ENCODE measurements around the gene ADAMTS4. TPM values are rescaled to one million over a fixed set of nuclear protein-coding genes. Genes with fewer than 3 reads are reported as not detected.

The ADAMTS4 gene
- total and polyA plus RNA-seq, 2 donors = 0.61 to 3.0 TPM

DNA sequence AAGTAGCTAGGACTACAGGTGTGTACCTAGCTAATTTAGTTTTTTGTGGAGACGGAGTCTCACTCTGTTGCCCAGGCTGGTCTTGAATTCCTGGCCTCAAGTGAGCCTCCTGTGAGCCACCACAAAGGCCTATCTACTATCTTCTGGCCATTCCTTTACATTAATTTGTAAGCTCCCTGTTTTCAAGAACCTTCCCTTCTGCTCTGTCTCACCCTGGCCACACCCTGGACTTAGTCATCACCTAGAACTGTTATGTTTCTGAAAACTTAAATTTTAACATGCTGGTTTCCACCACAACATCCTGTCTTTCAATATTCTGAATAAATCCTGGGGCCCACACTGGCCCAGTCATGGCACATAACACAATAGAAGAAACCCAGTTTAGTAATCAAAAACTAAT is 16.6 kb downstream of the ADAMTS4 start:
- peaks cover 16 to 53% of the 10 kb centered on the region in 2 donors for H3K4me1 ChIP-seq (ENCODE audit: control insufficient read depth in 2 of 2, insufficient read depth in 2 of 2, low read length in 2 of 2)
- no peaks in the 10 kb centered on the region for H3K9me3 ChIP-seq (ENCODE audit: control insufficient read depth in 2 of 2, insufficient read depth in 1 of 2, low read length in 1 of 2)
- peak in 1 of 9 donors; percentile 47 for DNase-seq (ENCODE audit: low read depth in 6 of 9, low spot score in 9 of 9)
- H3K36me3 ChIP-seq (ENCODE audit: control insufficient read depth in 2 of 2, insufficient read depth in 2 of 2, low read length in 1 of 2) = no peaks in the 10 kb centered on the region
- no peaks in the 10 kb centered on the region for H3K27me3 ChIP-seq (ENCODE audit: control insufficient read depth in 2 of 2, insufficient read depth in 1 of 2, low read length in 1 of 2)
- WGBS = 96% methylated on average over 1 of the region's 1 CpG
- H3K4me3 ChIP-seq (ENCODE audit: low read length in 2 of 2) = no peak overlapping the region
- H3K27ac ChIP-seq (ENCODE audit: low read depth in 1 of 2, low read length in 1 of 2) = peak overlapping the region; percentile 45 to 52

DNA sequence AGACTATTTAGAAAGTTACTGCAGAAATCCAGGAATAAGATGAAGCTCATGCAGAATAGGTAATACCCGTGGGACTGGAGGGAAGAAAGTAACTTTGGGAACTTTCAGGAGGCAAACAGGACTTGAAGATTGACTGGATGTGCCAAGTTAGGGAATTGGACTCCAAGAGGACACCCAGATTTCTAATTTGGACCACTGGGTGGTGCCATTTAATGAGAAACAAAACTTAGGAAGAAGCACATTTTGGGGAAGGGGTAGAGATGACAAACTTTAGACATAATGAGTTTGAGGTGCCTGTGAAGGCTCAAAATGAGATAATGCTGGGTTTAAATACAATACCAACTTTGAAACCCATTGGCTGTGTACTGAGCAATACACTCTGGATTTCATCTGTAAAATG is 18.2 kb downstream of the ADAMTS4 start:
- Histone ChIP-seq H3K27me3 (ENCODE audit: control insufficient read depth in 2 of 2, insufficient read depth in 1 of 2, low read length in 1 of 2) (no peaks in the 10 kb centered on the region), H3K36me3 (ENCODE audit: control insufficient read depth in 2 of 2, insufficient read depth in 2 of 2, low read length in 1 of 2) (peaks cover 0 to 3% of the 10 kb centered on the region in 2 donors), H3K4me1 (ENCODE audit: control insufficient read depth in 2 of 2, insufficient read depth in 2 of 2, low read length in 2 of 2) (peaks cover 16 to 52% of the 10 kb centered on the region in 2 donors), H3K9me3 (ENCODE audit: control insufficient read depth in 2 of 2, insufficient read depth in 1 of 2, low read length in 1 of 2) (no peaks in the 10 kb centered on the region), H3K4me3 (ENCODE audit: low read length in 2 of 2) (no peak overlapping the region), H3K27ac (ENCODE audit: low read depth in 1 of 2, low read length in 1 of 2) (no peak overlapping the region)
- DNase-seq (ENCODE audit: low read depth in 6 of 9, low spot score in 9 of 9) = peak in 1 of 9 donors; percentile 39
- WGBS = 87% methylated on average over 1 of the region's 1 CpG

DNA sequence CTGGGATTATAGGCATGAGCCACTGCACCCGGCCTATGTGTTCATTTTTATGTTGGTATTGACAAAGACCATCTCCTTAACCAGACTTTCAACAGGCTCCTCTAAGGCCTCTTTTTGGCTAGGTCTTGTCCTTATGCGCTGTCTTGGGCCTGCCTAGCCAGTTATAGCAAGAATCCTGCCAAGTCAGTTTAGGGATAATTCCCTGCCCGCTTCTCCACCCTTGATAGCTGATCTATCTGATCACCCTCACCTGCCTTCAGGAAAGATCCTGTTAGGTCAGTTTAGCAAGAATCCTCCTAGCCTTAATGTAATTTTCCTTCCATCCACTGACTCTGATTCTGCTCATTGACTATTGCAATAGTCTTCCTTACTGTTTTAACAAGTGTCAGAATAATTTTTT is 19.2 kb downstream of the ADAMTS4 start:
- H3K4me3 ChIP-seq (ENCODE audit: low read length in 2 of 2) = no peak overlapping the region
- 97% methylated on average over 3 of the region's 3 CpGs for WGBS
- no peak overlapping the region for H3K27ac ChIP-seq (ENCODE audit: low read depth in 1 of 2, low read length in 1 of 2)
- H3K27me3 ChIP-seq (ENCODE audit: control insufficient read depth in 2 of 2, insufficient read depth in 1 of 2, low read length in 1 of 2) = no peaks in the 10 kb centered on the region
- peaks cover 5 to 11% of the 10 kb centered on the region in 2 donors for H3K36me3 ChIP-seq (ENCODE audit: control insufficient read depth in 2 of 2, insufficient read depth in 2 of 2, low read length in 1 of 2)
- peaks cover 12 to 44% of the 10 kb centered on the region in 2 donors for H3K4me1 ChIP-seq (ENCODE audit: control insufficient read depth in 2 of 2, insufficient read depth in 2 of 2, low read length in 2 of 2)
- H3K9me3 ChIP-seq (ENCODE audit: control insufficient read depth in 2 of 2, insufficient read depth in 1 of 2, low read length in 1 of 2) = no peaks in the 10 kb centered on the region
- DNase-seq (ENCODE audit: low read depth in 6 of 9, low spot score in 9 of 9) = no peak

- Histone ChIP-seq H3K9me3 (ENCODE audit: control insufficient read depth in 2 of 2, insufficient read depth in 1 of 2, low read length in 1 of 2) (no peaks in the 10 kb centered on the region), H3K4me3 (ENCODE audit: low read length in 2 of 2) (peak overlapping the region in 1 of 2 donors; percentile 87), H3K4me1 (ENCODE audit: control insufficient read depth in 2 of 2, insufficient read depth in 2 of 2, low read length in 2 of 2) (peaks cover 12 to 30% of the 10 kb centered on the region in 2 donors), H3K27me3 (ENCODE audit: control insufficient read depth in 2 of 2, insufficient read depth in 1 of 2, low read length in 1 of 2) (no peaks in the 10 kb centered on the region), H3K27ac (ENCODE audit: low read depth in 1 of 2, low read length in 1 of 2) (peak overlapping the region; percentile 68 to 80), H3K36me3 (ENCODE audit: control insufficient read depth in 2 of 2, insufficient read depth in 2 of 2, low read length in 1 of 2) (peaks cover 19 to 26% of the 10 kb centered on the region in 2 donors)
- no peak for DNase-seq (ENCODE audit: low read depth in 6 of 9, low spot score in 9 of 9)
- 90% methylated on average over 9 of the region's 9 CpGs for WGBS
Measured at GRCh38 chr1:161177936-161178244, 21.0 kb downstream of the ADAMTS4 start.

- 6% methylated on average over 50 of the region's 50 CpGs for WGBS
- H3K36me3 ChIP-seq (ENCODE audit: control insufficient read depth in 2 of 2, insufficient read depth in 2 of 2, low read length in 1 of 2) = peaks cover 25 to 32% of the 10 kb centered on the region in 2 donors
- no peaks in the 10 kb centered on the region for H3K9me3 ChIP-seq (ENCODE audit: control insufficient read depth in 2 of 2, insufficient read depth in 1 of 2, low read length in 1 of 2)
- peak within 1 kb of the TSS; percentile 71 to 86 for H3K27ac ChIP-seq (ENCODE audit: low read depth in 1 of 2, low read length in 1 of 2)
- DNase-seq (ENCODE audit: low read depth in 6 of 9, low spot score in 9 of 9) = peak; percentile 64 to 92 (median 84)
- peaks cover 12 to 25% of the 10 kb centered on the region in 2 donors for H3K4me1 ChIP-seq (ENCODE audit: control insufficient read depth in 2 of 2, insufficient read depth in 2 of 2, low read length in 2 of 2)
- H3K4me3 ChIP-seq (ENCODE audit: low read length in 2 of 2) = peak within 1 kb of the TSS; percentile 85 to 87
- H3K27me3 ChIP-seq (ENCODE audit: control insufficient read depth in 2 of 2, insufficient read depth in 1 of 2, low read length in 1 of 2) = no peaks in the 10 kb centered on the region
Measured at GRCh38 chr1:161177112-161177935, 21.5 kb downstream of the ADAMTS4 start, which contains the start of gene B4GALT3. TSS of gene B4GALT3 (minus strand) at chr1:161177507. CDS start at chr1:161176060, 1,447 bp downstream.

- Histone ChIP-seq H3K27me3 (ENCODE audit: control insufficient read depth in 2 of 2, insufficient read depth in 1 of 2, low read length in 1 of 2) (no peaks in the 10 kb centered on the region), H3K27ac (ENCODE audit: low read depth in 1 of 2, low read length in 1 of 2) (peak overlapping the region; percentile 71 to 86), H3K36me3 (ENCODE audit: control insufficient read depth in 2 of 2, insufficient read depth in 2 of 2, low read length in 1 of 2) (peaks cover 32 to 39% of the 10 kb centered on the region in 2 donors), H3K4me1 (ENCODE audit: control insufficient read depth in 2 of 2, insufficient read depth in 2 of 2, low read length in 2 of 2) (peaks cover 12 to 21% of the 10 kb centered on the region in 2 donors), H3K4me3 (ENCODE audit: low read length in 2 of 2) (peak overlapping the region; percentile 85 to 87), H3K9me3 (ENCODE audit: control insufficient read depth in 2 of 2, insufficient read depth in 1 of 2, low read length in 1 of 2) (no peaks in the 10 kb centered on the region)
- 32% methylated on average over 17 of the region's 17 CpGs for WGBS
- DNase-seq (ENCODE audit: low read depth in 6 of 9, low spot score in 9 of 9) = no peak
Measured at GRCh38 chr1:161176468-161177111, 22.3 kb downstream of the ADAMTS4 start.

- peaks cover 39 to 46% of the 10 kb centered on the region in 2 donors for H3K36me3 ChIP-seq (ENCODE audit: control insufficient read depth in 2 of 2, insufficient read depth in 2 of 2, low read length in 1 of 2)
- peak overlapping the region in 1 of 2 donors; percentile 38 for H3K27ac ChIP-seq (ENCODE audit: low read depth in 1 of 2, low read length in 1 of 2)
- H3K4me1 ChIP-seq (ENCODE audit: control insufficient read depth in 2 of 2, insufficient read depth in 2 of 2, low read length in 2 of 2) = peaks cover 12 to 21% of the 10 kb centered on the region in 2 donors
- 92% methylated on average over 10 of the region's 10 CpGs for WGBS
- DNase-seq (ENCODE audit: low read depth in 6 of 9, low spot score in 9 of 9) = no peak
- no peak overlapping the region for H3K4me3 ChIP-seq (ENCODE audit: low read length in 2 of 2)
- no peaks in the 10 kb centered on the region for H3K27me3 ChIP-seq (ENCODE audit: control insufficient read depth in 2 of 2, insufficient read depth in 1 of 2, low read length in 1 of 2)
- no peaks in the 10 kb centered on the region for H3K9me3 ChIP-seq (ENCODE audit: control insufficient read depth in 2 of 2, insufficient read depth in 1 of 2, low read length in 1 of 2)
Measured at GRCh38 chr1:161175771-161176453, 22.9 kb downstream of the ADAMTS4 start.

DNA sequence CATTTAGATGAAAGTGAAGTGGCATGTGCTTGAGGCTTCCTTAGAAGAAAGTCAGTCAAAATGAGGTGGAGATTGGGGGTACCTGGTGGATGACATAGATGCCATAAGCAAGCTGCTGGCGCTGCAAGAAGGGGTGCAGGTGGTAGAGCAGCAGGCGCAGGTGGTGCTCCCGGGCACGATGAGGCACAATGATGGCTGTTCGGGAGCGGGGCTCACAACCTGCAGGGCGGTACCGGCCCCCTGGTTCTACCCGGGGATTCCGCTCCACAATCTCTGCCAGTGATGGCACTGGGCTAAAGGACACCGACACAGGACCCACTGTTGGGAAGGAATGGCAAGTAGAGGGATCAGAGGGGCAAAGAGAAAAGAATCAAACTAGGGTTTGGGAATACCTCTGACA is 23.9 kb downstream of the ADAMTS4 start:
- DNase-seq (ENCODE audit: low read depth in 6 of 9, low spot score in 9 of 9) = no peak
- Histone ChIP-seq H3K9me3 (ENCODE audit: control insufficient read depth in 2 of 2, insufficient read depth in 1 of 2, low read length in 1 of 2) (no peaks in the 10 kb centered on the region), H3K4me1 (ENCODE audit: control insufficient read depth in 2 of 2, insufficient read depth in 2 of 2, low read length in 2 of 2) (peaks cover 12 to 21% of the 10 kb centered on the region in 2 donors), H3K27ac (ENCODE audit: low read depth in 1 of 2, low read length in 1 of 2) (no peak overlapping the region), H3K36me3 (ENCODE audit: control insufficient read depth in 2 of 2, insufficient read depth in 2 of 2, low read length in 1 of 2) (peaks cover 47 to 55% of the 10 kb centered on the region in 2 donors), H3K4me3 (ENCODE audit: low read length in 2 of 2) (no peak overlapping the region), H3K27me3 (ENCODE audit: control insufficient read depth in 2 of 2, insufficient read depth in 1 of 2, low read length in 1 of 2) (no peaks in the 10 kb centered on the region)
- 98% methylated on average over 11 of the region's 11 CpGs for WGBS

All from thymus (tissue), 11 donors.